B cell (primary cell): ENCODE measurements around the gene CCDC83. TPM values are rescaled to one million over a fixed set of nuclear protein-coding genes. Genes with fewer than 3 reads are reported as not detected.

Experiments
- ATAC-seq: fragments of 200-7000 bp; cut with Tn5 transposase; one replicate; pipeline ENCODE4 v1.10.0; 2021; ENCODE audit warnings: low read depth, mild to moderate bottlenecking, moderate number of reproducible peaks, moderate library complexity
- CTCF ChIA-PET: fragments of 350-600 bp; sonication (Branson Sonifier 250); formaldehyde crosslinking; loops from one replicate; lab custom pipeline; 2021; ENCODE audit warnings: antibody characterized with exemption, inconsistent platforms; lab: Charles Lee
- POLR2A ChIA-PET: fragments of 350-600 bp; sonication (Branson Sonifier 250); formaldehyde crosslinking; loops from one replicate; lab custom pipeline; 2021; ENCODE audit warnings: antibody characterized with exemption; lab: Charles Lee
- DNase-seq: peaks from one replicate; pipeline ENCODE4 v3.0.0; 2013
- H2AFZ ChIP-seq: 2 replicates; pipeline ENCODE4 v1.6.1; 2012; ENCODE audit warnings: mild to moderate bottlenecking, low read depth, low read length; ENCODE audit not compliant: insufficient read depth, poor library complexity, severe bottlenecking
- H3K27ac ChIP-seq, 2 donors: 1 replicate in 1 of 2; 2 replicates in 1 of 2; pipeline ENCODE4 v1.5.1; 2012 to 2013; ENCODE audit warnings: low read length in 2 of 2, mild to moderate bottlenecking in 2 of 2, moderate library complexity in 1 of 2
- H3K27me3 ChIP-seq, 4 experiments: fragments of 200-600 bp in 1 of 4; sonication (generic) in 1 of 4; replicated peaks in 1 of 4; 1 replicate in 2 of 4; 2 replicates in 2 of 4; pipeline versions ENCODE4 v1.6.1 to v1.7.0; 2013 to 2016; ENCODE audit warnings: low read length in 3 of 4, mild to moderate bottlenecking in 2 of 4, mixed read lengths in 1 of 4, moderate library complexity in 1 of 4; ENCODE audit not compliant: insufficient read depth in 4 of 4, control insufficient read depth in 3 of 4; ENCODE audit errors: control extremely low read depth in 1 of 4
- H3K36me3 ChIP-seq, 2 experiments: replicated peaks in 1 of 2; 1 replicate in 1 of 2; 2 replicates in 1 of 2; pipeline versions ENCODE4 v1.6.1 to v1.7.1; 2013; ENCODE audit warnings: low read length in 1 of 2; ENCODE audit not compliant: insufficient read depth in 2 of 2, control insufficient read depth in 1 of 2; ENCODE audit errors: control extremely low read depth in 1 of 2, extremely low read depth in 1 of 2
- H3K4me1 ChIP-seq, 2 donors: fragments of 200-600 bp in 1 of 2; sonication (generic) in 1 of 2; 1 replicate in 1 of 2; 2 replicates in 1 of 2; pipeline versions ENCODE4 v1.5.1 to v1.6.1; 2013 to 2017; ENCODE audit warnings: low read length in 2 of 2; ENCODE audit not compliant: control insufficient read depth in 2 of 2, insufficient read depth in 2 of 2
- H3K4me2 ChIP-seq: replicated peaks from 2 replicates; pipeline ENCODE3; 2012; ENCODE audit warnings: mild to moderate bottlenecking, low read depth, low read length; ENCODE audit not compliant: poor library complexity, severe bottlenecking
- H3K4me3 ChIP-seq, 5 experiments: fragments of 200-600 bp in 1 of 5; sonication (generic) in 1 of 5; 1 replicate in 3 of 5; 2 replicates in 2 of 5; pipeline versions ENCODE4 v1.5.1 to v1.7.0; 2011 to 2016; ENCODE audit warnings: low read length in 4 of 5, mild to moderate bottlenecking in 4 of 5, low read depth in 2 of 5, control low read depth in 1 of 5, moderate library complexity in 1 of 5; ENCODE audit not compliant: insufficient read depth in 1 of 5; ENCODE audit errors: control extremely low read depth in 1 of 5, extremely low read depth in 1 of 5
- H3K79me2 ChIP-seq: fragments of 200-600 bp; sonication (generic); one replicate; pipeline ENCODE4 v1.6.0; 2016; ENCODE audit warnings: low read length; ENCODE audit not compliant: control insufficient read depth, insufficient read depth
- H3K9ac ChIP-seq: fragments of 200-600 bp; sonication (generic); 2 replicates; pipeline ENCODE4 v1.6.1; 2017; ENCODE audit warnings: mild to moderate bottlenecking, low read length, moderate library complexity
- H3K9me3 ChIP-seq, 3 donors: one replicate each; pipeline versions ENCODE4 v1.6.1 to v1.7.1; 2013; ENCODE audit warnings: low read length in 2 of 3; ENCODE audit not compliant: control insufficient read depth in 2 of 3, insufficient read depth in 1 of 3; ENCODE audit errors: control extremely low read depth in 1 of 3
- H4K20me1 ChIP-seq: 2 replicates; pipeline ENCODE4 v1.6.0; 2012; ENCODE audit warnings: mild to moderate bottlenecking, low read length; ENCODE audit not compliant: insufficient read depth, control insufficient read depth, poor library complexity, severe bottlenecking
- H3K27ac Mint-ChIP-seq: one replicate; pipeline ENCODE4 v1.8.0; 2021; ENCODE audit warnings: mixed read lengths
- H3K27me3 Mint-ChIP-seq: one replicate; pipeline ENCODE4 v1.8.0; 2021; ENCODE audit warnings: mixed read lengths
- H3K4me1 Mint-ChIP-seq: one replicate; pipeline ENCODE4 v1.8.0; 2021; ENCODE audit warnings: mixed read lengths
- H3K4me3 Mint-ChIP-seq: one replicate; pipeline ENCODE4 v1.8.0; 2021; ENCODE audit warnings: mixed read lengths
- H3K9me3 Mint-ChIP-seq: one replicate; pipeline ENCODE4 v1.8.0; 2022; ENCODE audit warnings: mixed read lengths; ENCODE audit not compliant: insufficient read depth
- EZH2 ChIP-seq: IDR thresholded peaks from 2 replicates; pipeline ENCODE4 v1.6.1; 2012; ENCODE audit warnings: borderline replicate concordance, low read depth, mild to moderate bottlenecking, moderate library complexity, low read length; ENCODE audit not compliant: insufficient read depth, poor library complexity, severe bottlenecking
- WGBS: methylation state at CpG from one replicate; pipeline ENCODE4 v1.1.5; 2013; ENCODE audit warnings: missing lambda C conversion rate; ENCODE audit not compliant: insufficient coverage; 5-methylcytosine and 5-hydroxymethylcytosine counted together
- intact Hi-C: fragments of 100-400 bp; cut with micrococcal nuclease; formaldehyde crosslinking; loops from one replicate; pipeline ENCODE4 v1.10.0; 2022
- polyA plus RNA-seq: library from polyadenylated mRNA; depleted of rRNA; stranded (reverse); fragments of >200 nt; gene quantifications from 2 replicates; pipeline ENCODE4 v1.2.3, GENCODE V29; 2012
- total RNA-seq, 2 donors: library from RNA; stranded (reverse); fragments of 120-200 nt in 1 of 2; gene quantifications; 1 replicate in 1 of 2; 2 replicates in 1 of 2; pipeline versions ENCODE4 v1.2.3 to v1.2.4, GENCODE V29; 2013 to 2022
- TF ChIP-seq, protein P1 (sequence below): fragments of 200-600 bp; IDR thresholded peaks from one replicate; pipeline ENCODE4 v1.8.0; 2022; ENCODE audit warnings: antibody characterized with exemption, mild to moderate bottlenecking

The CCDC83 gene
- total and polyA plus RNA-seq, 2 donors (not counting 1 experiment from before 2014, with no cell fraction given): not detected

- Histone ChIP-seq H3K9me3 (no peaks in the 10 kb centered on the region), H3K4me1 (no peaks in the 10 kb centered on the region), H3K27me3 (no peaks in the 10 kb centered on the region), H3K36me3 (no peaks in the 10 kb centered on the region), H3K9ac (no peak overlapping the region), H4K20me1 (no peaks in the 10 kb centered on the region), H3K4me3 (no peak overlapping the region), H3K79me2 (no peaks in the 10 kb centered on the region), H2AFZ (no peak overlapping the region), H3K27ac (no peak overlapping the region), H3K4me2 (no peak overlapping the region)
- ChIA-PET CTCF (no interaction called here), POLR2A (no interaction called here)
- peaks cover 9% of the 10 kb centered on the region for H3K27me3 Mint-ChIP-seq
- WGBS: no CpG with 5 or more reads among the region's 1 CpG
- no peak for TF ChIP-seq EZH2
- TF ChIP-seq, protein P1, sequence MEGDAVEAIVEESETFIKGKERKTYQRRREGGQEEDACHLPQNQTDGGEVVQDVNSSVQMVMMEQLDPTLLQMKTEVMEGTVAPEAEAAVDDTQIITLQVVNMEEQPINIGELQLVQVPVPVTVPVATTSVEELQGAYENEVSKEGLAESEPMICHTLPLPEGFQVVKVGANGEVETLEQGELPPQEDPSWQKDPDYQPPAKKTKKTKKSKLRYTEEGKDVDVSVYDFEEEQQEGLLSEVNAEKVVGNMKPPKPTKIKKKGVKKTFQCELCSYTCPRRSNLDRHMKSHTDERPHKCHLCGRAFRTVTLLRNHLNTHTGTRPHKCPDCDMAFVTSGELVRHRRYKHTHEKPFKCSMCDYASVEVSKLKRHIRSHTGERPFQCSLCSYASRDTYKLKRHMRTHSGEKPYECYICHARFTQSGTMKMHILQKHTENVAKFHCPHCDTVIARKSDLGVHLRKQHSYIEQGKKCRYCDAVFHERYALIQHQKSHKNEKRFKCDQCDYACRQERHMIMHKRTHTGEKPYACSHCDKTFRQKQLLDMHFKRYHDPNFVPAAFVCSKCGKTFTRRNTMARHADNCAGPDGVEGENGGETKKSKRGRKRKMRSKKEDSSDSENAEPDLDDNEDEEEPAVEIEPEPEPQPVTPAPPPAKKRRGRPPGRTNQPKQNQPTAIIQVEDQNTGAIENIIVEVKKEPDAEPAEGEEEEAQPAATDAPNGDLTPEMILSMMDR: no peak
- DNase-seq: no peak
- intact Hi-C loops: no loop called here
- no peaks in the 10 kb centered on the region for H3K4me1 Mint-ChIP-seq
- H3K27ac Mint-ChIP-seq: no peak overlapping the region
- no peak overlapping the region for H3K4me3 Mint-ChIP-seq
- ATAC-seq: no peak
- no peaks in the 10 kb centered on the region for H3K9me3 Mint-ChIP-seq
Observed at GRCh38 chr11:85874265-85874664, 19.1 kb downstream of the CCDC83 start.

DNA sequence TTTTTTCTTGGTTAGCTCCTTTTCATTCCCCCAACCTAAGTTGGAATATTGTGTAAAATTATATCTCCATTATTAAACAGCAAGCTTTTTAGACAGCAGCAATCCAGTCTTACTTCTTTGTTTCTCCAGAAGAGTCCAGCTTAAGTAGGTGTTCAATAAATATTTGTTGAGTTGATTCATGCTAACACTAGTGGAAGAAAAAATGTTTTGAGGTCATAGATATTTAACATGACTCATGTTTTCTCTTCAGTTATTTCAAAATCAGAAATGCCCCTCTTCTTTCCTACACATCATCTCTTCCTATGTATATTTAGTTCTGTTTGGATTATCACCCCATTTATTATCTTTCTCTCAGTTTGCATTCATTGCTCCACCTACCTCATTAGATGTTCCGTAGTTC lies 20.3 kb downstream of the CCDC83 start:
- ChIA-PET CTCF (no interaction called here), POLR2A (no interaction called here)
- Histone ChIP-seq H3K79me2 (no peaks in the 10 kb centered on the region), H3K9me3 (no peaks in the 10 kb centered on the region), H2AFZ (no peak overlapping the region), H3K4me1 (no peaks in the 10 kb centered on the region), H3K27me3 (no peaks in the 10 kb centered on the region), H4K20me1 (no peaks in the 10 kb centered on the region), H3K4me2 (no peak overlapping the region), H3K27ac (no peak overlapping the region), H3K4me3 (no peak overlapping the region), H3K36me3 (no peaks in the 10 kb centered on the region), H3K9ac (no peak overlapping the region)
- ATAC-seq (no peak), DNase-seq (no peak)
- Mint-ChIP-seq H3K27me3 (peaks cover 10% of the 10 kb centered on the region), H3K9me3 (no peaks in the 10 kb centered on the region), H3K4me3 (no peak overlapping the region), H3K4me1 (no peaks in the 10 kb centered on the region), H3K27ac (no peak overlapping the region)
- 88% methylated on average over 1 of the region's 1 CpG for WGBS
- TF ChIP-seq EZH2: no peak
- TF ChIP-seq, protein P1: no peak
- intact Hi-C loops: no loop called here
